NCI-H748 (cell line): ENCODE data around the gene FAXDC2.

Source experiments
- DNase-seq: peaks from one replicate; lab custom pipeline; 2025; ENCODE audit not compliant: unreplicated experiment; lab: John Stamatoyannopoulos, UW

The FAXDC2 gene

GRCh38 chr5:154850255-154851062 is at the start of gene FAXDC2:
Gene FAXDC2 (minus strand): TSS chr5:154850603. CDS start chr5:154838178, 12,425 bp downstream.
- DNase-seq: no peak

- DNase-seq: no peak
Observed at GRCh38 chr5:154900066-154900465, 49.7 kb upstream of the FAXDC2 start.

- DNase-seq: no peak
Observed at GRCh38 chr5:154899151-154899816, 48.9 kb upstream of the FAXDC2 start.

- DNase-seq: no peak
Observed at GRCh38 chr5:154898210-154898609, 47.8 kb upstream of the FAXDC2 start.

- DNase-seq: no peak
Observed at GRCh38 chr5:154896562-154897165, 46.3 kb upstream of the FAXDC2 start.

GRCh38 chr5:154895606-154896561 is 45.5 kb upstream of the FAXDC2 start:
- no peak for DNase-seq

GRCh38 chr5:154893381-154893780 is 43.0 kb upstream of the FAXDC2 start:
- DNase-seq: no peak

- no peak for DNase-seq
Observed at GRCh38 chr5:154892369-154892771, 42.0 kb upstream of the FAXDC2 start.

GRCh38 chr5:154885439-154885838 is 35.0 kb upstream of the FAXDC2 start:
- DNase-seq: no peak

GRCh38 chr5:154884424-154884823 is 34.0 kb upstream of the FAXDC2 start:
- no peak for DNase-seq

- DNase-seq: no peak
Observed at GRCh38 chr5:154881986-154882385, 31.6 kb upstream of the FAXDC2 start.

GRCh38 chr5:154878642-154879335 is 28.4 kb upstream of the FAXDC2 start:
- DNase-seq: no peak

GRCh38 chr5:154873791-154874331 is 23.5 kb upstream of the FAXDC2 start:
- DNase-seq: no peak

- DNase-seq: no peak
Observed at GRCh38 chr5:154871734-154872133, 21.3 kb upstream of the FAXDC2 start.

- DNase-seq: no peak
Observed at GRCh38 chr5:154868702-154869101, 18.3 kb upstream of the FAXDC2 start.

- DNase-seq: no peak
Observed at GRCh38 chr5:154866841-154867240, 16.4 kb upstream of the FAXDC2 start.

GRCh38 chr5:154865466-154866184 is 15.2 kb upstream of the FAXDC2 start:
- DNase-seq: no peak

GRCh38 chr5:154863291-154864080 is 13.1 kb upstream of the FAXDC2 start:
- no peak for DNase-seq

- DNase-seq: no peak
Observed at GRCh38 chr5:154862766-154863165, 12.4 kb upstream of the FAXDC2 start.
